ENCODE results near the gene TNFRSF14. TPM values are rescaled to one million over a fixed set of nuclear protein-coding genes. Genes with fewer than 3 reads are reported as not detected.

The TNFRSF14 gene
- total and polyA plus RNA-seq, 2 of the 13 experiments (the other 11 are each of a cell fraction or from before 2014, with no cell fraction given), result 11.9 to 49.9 TPM

DNA sequence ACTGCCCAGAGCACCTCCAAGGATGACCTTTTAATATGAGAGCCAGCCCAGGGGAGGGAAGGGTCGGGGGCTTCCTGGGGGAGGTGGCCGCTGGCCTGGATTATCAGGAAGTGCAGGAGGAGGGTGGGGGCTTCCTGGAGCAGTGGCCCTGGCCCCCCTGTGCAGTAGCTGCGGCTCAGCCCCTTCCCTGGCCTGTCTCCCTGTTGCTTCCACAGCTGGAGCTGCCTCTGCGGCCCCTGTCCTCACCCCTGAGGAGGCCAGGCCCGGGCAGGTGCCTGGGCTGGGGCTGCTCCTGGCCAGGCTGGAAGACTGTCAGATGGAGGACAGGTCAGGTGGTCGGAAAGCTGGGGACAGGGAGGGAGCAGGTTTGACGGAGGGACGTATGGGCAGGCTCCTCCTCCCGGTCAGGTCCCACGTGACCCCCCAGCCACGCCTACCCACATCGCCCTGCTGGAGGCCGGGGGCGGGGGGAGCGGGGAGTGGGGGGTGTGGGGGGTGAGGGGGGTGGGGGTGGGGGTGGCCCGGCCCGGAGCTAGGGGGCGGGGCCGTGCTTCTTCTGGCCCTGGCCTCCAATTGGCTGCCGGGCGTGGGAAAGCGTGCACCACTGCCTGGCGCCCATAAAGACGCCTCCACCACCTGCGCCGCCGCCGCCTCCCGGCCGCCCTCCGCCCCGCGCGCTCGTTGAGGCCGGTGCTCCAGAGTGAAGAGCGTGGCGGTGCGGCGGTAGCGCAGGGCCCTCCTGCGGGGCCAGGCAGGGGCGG is 10.2 kb upstream of the TNFRSF14 start (continued):
- TF ChIP-seq, protein P1, sequence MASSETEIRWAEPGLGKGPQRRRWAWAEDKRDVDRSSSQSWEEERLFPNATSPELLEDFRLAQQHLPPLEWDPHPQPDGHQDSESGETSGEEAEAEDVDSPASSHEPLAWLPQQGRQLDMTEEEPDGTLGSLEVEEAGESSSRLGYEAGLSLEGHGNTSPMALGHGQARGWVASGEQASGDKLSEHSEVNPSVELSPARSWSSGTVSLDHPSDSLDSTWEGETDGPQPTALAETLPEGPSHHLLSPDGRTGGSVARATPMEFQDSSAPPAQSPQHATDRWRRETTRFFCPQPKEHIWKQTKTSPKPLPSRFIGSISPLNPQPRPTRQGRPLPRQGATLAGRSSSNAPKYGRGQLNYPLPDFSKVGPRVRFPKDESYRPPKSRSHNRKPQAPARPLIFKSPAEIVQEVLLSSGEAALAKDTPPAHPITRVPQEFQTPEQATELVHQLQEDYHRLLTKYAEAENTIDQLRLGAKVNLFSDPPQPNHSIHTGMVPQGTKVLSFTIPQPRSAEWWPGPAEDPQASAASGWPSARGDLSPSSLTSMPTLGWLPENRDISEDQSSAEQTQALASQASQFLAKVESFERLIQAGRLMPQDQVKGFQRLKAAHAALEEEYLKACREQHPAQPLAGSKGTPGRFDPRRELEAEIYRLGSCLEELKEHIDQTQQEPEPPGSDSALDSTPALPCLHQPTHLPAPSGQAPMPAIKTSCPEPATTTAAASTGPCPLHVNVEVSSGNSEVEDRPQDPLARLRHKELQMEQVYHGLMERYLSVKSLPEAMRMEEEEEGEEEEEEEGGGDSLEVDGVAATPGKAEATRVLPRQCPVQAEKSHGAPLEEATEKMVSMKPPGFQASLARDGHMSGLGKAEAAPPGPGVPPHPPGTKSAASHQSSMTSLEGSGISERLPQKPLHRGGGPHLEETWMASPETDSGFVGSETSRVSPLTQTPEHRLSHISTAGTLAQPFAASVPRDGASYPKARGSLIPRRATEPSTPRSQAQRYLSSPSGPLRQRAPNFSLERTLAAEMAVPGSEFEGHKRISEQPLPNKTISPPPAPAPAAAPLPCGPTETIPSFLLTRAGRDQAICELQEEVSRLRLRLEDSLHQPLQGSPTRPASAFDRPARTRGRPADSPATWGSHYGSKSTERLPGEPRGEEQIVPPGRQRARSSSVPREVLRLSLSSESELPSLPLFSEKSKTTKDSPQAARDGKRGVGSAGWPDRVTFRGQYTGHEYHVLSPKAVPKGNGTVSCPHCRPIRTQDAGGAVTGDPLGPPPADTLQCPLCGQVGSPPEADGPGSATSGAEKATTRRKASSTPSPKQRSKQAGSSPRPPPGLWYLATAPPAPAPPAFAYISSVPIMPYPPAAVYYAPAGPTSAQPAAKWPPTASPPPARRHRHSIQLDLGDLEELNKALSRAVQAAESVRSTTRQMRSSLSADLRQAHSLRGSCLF (CRISPR knock-in tag; IDR thresholded peaks at IDR 0.05; ENCODE audit: borderline replicate concordance), result no peak
- TF ChIP-seq GATAD2A (CRISPR knock-in tag; IDR thresholded peaks at IDR 0.05), result no peak
- no peak for TF ChIP-seq POLR2AphosphoS2 (IDR thresholded peaks at IDR 0.05; ENCODE audit: low read depth, low read length)
- no peak for TF ChIP-seq ZNF253 (CRISPR knock-in tag; IDR thresholded peaks at IDR 0.05; ENCODE audit: borderline replicate concordance)
- no peak for TF ChIP-seq SRSF9 (IDR thresholded peaks at IDR 0.05; ENCODE audit: borderline replicate concordance, insufficient read depth, low read depth, low read length, poor library complexity, severe bottlenecking)
- no peak for TF ChIP-seq FOXK1 (CRISPR knock-in tag; IDR thresholded peaks at IDR 0.05; ENCODE audit: borderline replicate concordance, low read depth)
- TF ChIP-seq HHEX (CRISPR knock-in tag; IDR thresholded peaks at IDR 0.05), result no peak
- TF ChIP-seq IRF2 (CRISPR knock-in tag; IDR thresholded peaks at IDR 0.05), result peak; percentile 58; the same call in 1 of the 2 replicates
- TF ChIP-seq TAF1 (CRISPR knock-in tag; IDR thresholded peaks at IDR 0.05), result peak; percentile 56; the same call in 1 of the 2 replicates
- TF ChIP-seq ZNF432 (CRISPR knock-in tag; IDR thresholded peaks at IDR 0.05; ENCODE audit: borderline replicate concordance), result no peak
- no peak for TF ChIP-seq ZNF232 (CRISPR knock-in tag; IDR thresholded peaks at IDR 0.05; ENCODE audit: borderline replicate concordance)
- TF ChIP-seq HCFC1 (IDR thresholded peaks at IDR 0.05; ENCODE audit: low read depth, low read length), result no peak; the same call in 1 of the 2 replicates
- no peak for TF ChIP-seq ZFP37 (CRISPR knock-in tag; IDR thresholded peaks at IDR 0.05; ENCODE audit: borderline replicate concordance)
- TF ChIP-seq, protein P2, sequence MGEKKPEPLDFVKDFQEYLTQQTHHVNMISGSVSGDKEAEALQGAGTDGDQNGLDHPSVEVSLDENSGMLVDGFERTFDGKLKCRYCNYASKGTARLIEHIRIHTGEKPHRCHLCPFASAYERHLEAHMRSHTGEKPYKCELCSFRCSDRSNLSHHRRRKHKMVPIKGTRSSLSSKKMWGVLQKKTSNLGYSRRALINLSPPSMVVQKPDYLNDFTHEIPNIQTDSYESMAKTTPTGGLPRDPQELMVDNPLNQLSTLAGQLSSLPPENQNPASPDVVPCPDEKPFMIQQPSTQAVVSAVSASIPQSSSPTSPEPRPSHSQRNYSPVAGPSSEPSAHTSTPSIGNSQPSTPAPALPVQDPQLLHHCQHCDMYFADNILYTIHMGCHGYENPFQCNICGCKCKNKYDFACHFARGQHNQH (CRISPR knock-in tag; IDR thresholded peaks at IDR 0.05), result 0 out of 2 replicates have a peak, but pooled peaks have one; percentile 4
- TF ChIP-seq, protein P3, sequence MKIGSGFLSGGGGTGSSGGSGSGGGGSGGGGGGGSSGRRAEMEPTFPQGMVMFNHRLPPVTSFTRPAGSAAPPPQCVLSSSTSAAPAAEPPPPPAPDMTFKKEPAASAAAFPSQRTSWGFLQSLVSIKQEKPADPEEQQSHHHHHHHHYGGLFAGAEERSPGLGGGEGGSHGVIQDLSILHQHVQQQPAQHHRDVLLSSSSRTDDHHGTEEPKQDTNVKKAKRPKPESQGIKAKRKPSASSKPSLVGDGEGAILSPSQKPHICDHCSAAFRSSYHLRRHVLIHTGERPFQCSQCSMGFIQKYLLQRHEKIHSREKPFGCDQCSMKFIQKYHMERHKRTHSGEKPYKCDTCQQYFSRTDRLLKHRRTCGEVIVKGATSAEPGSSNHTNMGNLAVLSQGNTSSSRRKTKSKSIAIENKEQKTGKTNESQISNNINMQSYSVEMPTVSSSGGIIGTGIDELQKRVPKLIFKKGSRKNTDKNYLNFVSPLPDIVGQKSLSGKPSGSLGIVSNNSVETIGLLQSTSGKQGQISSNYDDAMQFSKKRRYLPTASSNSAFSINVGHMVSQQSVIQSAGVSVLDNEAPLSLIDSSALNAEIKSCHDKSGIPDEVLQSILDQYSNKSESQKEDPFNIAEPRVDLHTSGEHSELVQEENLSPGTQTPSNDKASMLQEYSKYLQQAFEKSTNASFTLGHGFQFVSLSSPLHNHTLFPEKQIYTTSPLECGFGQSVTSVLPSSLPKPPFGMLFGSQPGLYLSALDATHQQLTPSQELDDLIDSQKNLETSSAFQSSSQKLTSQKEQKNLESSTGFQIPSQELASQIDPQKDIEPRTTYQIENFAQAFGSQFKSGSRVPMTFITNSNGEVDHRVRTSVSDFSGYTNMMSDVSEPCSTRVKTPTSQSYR (CRISPR knock-in tag; IDR thresholded peaks at IDR 0.05; ENCODE audit: borderline replicate concordance), result peak; percentile 13; the same call in 1 of the 2 replicates
- TF ChIP-seq KDM6A (CRISPR knock-in tag; IDR thresholded peaks at IDR 0.05; ENCODE audit: low read depth), result no peak
- TF ChIP-seq, protein P4, sequence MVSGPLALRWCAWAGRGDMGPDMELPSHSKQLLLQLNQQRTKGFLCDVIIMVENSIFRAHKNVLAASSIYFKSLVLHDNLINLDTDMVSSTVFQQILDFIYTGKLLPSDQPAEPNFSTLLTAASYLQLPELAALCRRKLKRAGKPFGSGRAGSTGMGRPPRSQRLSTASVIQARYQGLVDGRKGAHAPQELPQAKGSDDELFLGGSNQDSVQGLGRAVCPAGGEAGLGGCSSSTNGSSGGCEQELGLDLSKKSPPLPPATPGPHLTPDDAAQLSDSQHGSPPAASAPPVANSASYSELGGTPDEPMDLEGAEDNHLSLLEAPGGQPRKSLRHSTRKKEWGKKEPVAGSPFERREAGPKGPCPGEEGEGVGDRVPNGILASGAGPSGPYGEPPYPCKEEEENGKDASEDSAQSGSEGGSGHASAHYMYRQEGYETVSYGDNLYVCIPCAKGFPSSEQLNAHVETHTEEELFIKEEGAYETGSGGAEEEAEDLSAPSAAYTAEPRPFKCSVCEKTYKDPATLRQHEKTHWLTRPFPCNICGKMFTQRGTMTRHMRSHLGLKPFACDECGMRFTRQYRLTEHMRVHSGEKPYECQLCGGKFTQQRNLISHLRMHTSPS (CRISPR knock-in tag; IDR thresholded peaks at IDR 0.05; ENCODE audit: low read depth), result no peak
- 0 out of 2 replicates have a peak, but pooled peaks have one; percentile 20 for TF ChIP-seq ZNF263 (CRISPR knock-in tag; IDR thresholded peaks at IDR 0.05)
- no peak; the same call in 1 of the 2 replicates for TF ChIP-seq SP5 (CRISPR knock-in tag; IDR thresholded peaks at IDR 0.05; ENCODE audit: borderline replicate concordance, low read depth)

Measured in HepG2 (cell line).